ENCODE results near the gene C2orf76.
"Not testable (repeated sequence)": the region's sequence is repeated elsewhere in the genome, so short reads cannot be mapped to it uniquely, and the experiment has no call there.

Gene C2orf76

GRCh38 chr2:119405151-119405550, 38.5 kb upstream of the C2orf76 start:
- H3K4me3 ChIP-seq (ENCODE audit: control insufficient read depth in 1 of 7, extremely low read depth in 1 of 7, insufficient read depth in 4 of 7, low read depth in 2 of 7, low read length in 6 of 7), result no peak overlapping the region
- no peak for DNase-seq
- no peaks in the 10 kb centered on the region for H3K36me3 ChIP-seq (ENCODE audit: control insufficient read depth in 4 of 4, insufficient read depth in 4 of 4, low read length in 3 of 4)
- H3K27me3 ChIP-seq (replicated peaks in 2 of 5; ENCODE audit: control insufficient read depth in 4 of 5, insufficient read depth in 5 of 5, low read length in 4 of 5), result no peaks in the 10 kb centered on the region
- ChIA-PET POLR2A (no interaction called here), CTCF (interaction anchor here (1.3 to 3.5 kb wide), 7 partner anchors 8 to 256 kb away, joined by 3 to 13 read pairs (median 5); no protein-coding TSS in a partner anchor)
- WGBS (ENCODE audit: insufficient coverage), result 100% methylated on average over 1 of the region's 2 CpGs
- H3K9me3 ChIP-seq (ENCODE audit: control extremely low read depth in 1 of 5, control insufficient read depth in 4 of 5, insufficient read depth in 2 of 5, low read depth in 1 of 5, low read length in 4 of 5), result no peaks in the 10 kb centered on the region
- H3K27ac ChIP-seq (ENCODE audit: insufficient read depth in 1 of 2, low read depth in 1 of 2, low read length in 2 of 2, poor library complexity in 1 of 2, severe bottlenecking in 2 of 2), result no peak overlapping the region
- no peaks in the 10 kb centered on the region for H3K4me1 ChIP-seq (ENCODE audit: control extremely low read depth in 1 of 4, control insufficient read depth in 4 of 4, insufficient read depth in 4 of 4, low read length in 3 of 4)

GRCh38 chr2:119403618-119404017, 37.0 kb upstream of the C2orf76 start:
- H3K4me1 ChIP-seq (ENCODE audit: control extremely low read depth in 1 of 4, control insufficient read depth in 4 of 4, insufficient read depth in 4 of 4, low read length in 3 of 4); H3K36me3 ChIP-seq (ENCODE audit: control insufficient read depth in 4 of 4, insufficient read depth in 4 of 4, low read length in 3 of 4); H3K27me3 ChIP-seq (replicated peaks in 2 of 5; ENCODE audit: control insufficient read depth in 4 of 5, insufficient read depth in 5 of 5, low read length in 4 of 5); H3K9me3 ChIP-seq (ENCODE audit: control extremely low read depth in 1 of 5, control insufficient read depth in 4 of 5, insufficient read depth in 2 of 5, low read depth in 1 of 5, low read length in 4 of 5); H3K27ac ChIP-seq (ENCODE audit: insufficient read depth in 1 of 2, low read depth in 1 of 2, low read length in 2 of 2, poor library complexity in 1 of 2, severe bottlenecking in 2 of 2); H3K4me3 ChIP-seq (ENCODE audit: control insufficient read depth in 1 of 7, extremely low read depth in 1 of 7, insufficient read depth in 4 of 7, low read depth in 2 of 7, low read length in 6 of 7); POLR2A ChIA-PET; DNase-seq: not testable (repeated sequence)
- WGBS (ENCODE audit: insufficient coverage), result 92% methylated on average over 10 of the region's 12 CpGs
- CTCF ChIA-PET, result interaction anchor here (1.0 to 1.4 kb wide), 3 partner anchors 19 to 257 kb away, joined by 3 to 5 read pairs (median 3); no protein-coding TSS in a partner anchor

GRCh38 chr2:119402645-119403560, 36.3 kb upstream of the C2orf76 start:
- ChIA-PET POLR2A (no interaction called here), CTCF (interaction anchor here (1.0 kb wide), 1 partner anchor 73 kb away, joined by 5 read pairs; no protein-coding TSS in a partner anchor)
- no peak for DNase-seq
- H3K4me3 ChIP-seq (ENCODE audit: control insufficient read depth in 1 of 7, extremely low read depth in 1 of 7, insufficient read depth in 4 of 7, low read depth in 2 of 7, low read length in 6 of 7), result no peak overlapping the region
- WGBS (ENCODE audit: insufficient coverage), result 96% methylated on average over 9 of the region's 10 CpGs
- H3K27me3 ChIP-seq (replicated peaks in 2 of 5; ENCODE audit: control insufficient read depth in 4 of 5, insufficient read depth in 5 of 5, low read length in 4 of 5), result no peaks in the 10 kb centered on the region
- no peaks in the 10 kb centered on the region for H3K36me3 ChIP-seq (ENCODE audit: control insufficient read depth in 4 of 4, insufficient read depth in 4 of 4, low read length in 3 of 4)
- no peak overlapping the region for H3K27ac ChIP-seq (ENCODE audit: insufficient read depth in 1 of 2, low read depth in 1 of 2, low read length in 2 of 2, poor library complexity in 1 of 2, severe bottlenecking in 2 of 2)
- H3K4me1 ChIP-seq (ENCODE audit: control extremely low read depth in 1 of 4, control insufficient read depth in 4 of 4, insufficient read depth in 4 of 4, low read length in 3 of 4), result peaks cover 0 to 4% (median 0%) of the 10 kb centered on the region in 4 experiments
- no peaks in the 10 kb centered on the region for H3K9me3 ChIP-seq (ENCODE audit: control extremely low read depth in 1 of 5, control insufficient read depth in 4 of 5, insufficient read depth in 2 of 5, low read depth in 1 of 5, low read length in 4 of 5)

- Histone ChIP-seq H3K9me3 (ENCODE audit: control extremely low read depth in 1 of 5, control insufficient read depth in 4 of 5, insufficient read depth in 2 of 5, low read depth in 1 of 5, low read length in 4 of 5) (no peaks in the 10 kb centered on the region), H3K27me3 (replicated peaks in 2 of 5; ENCODE audit: control insufficient read depth in 4 of 5, insufficient read depth in 5 of 5, low read length in 4 of 5) (no peaks in the 10 kb centered on the region), H3K4me1 (ENCODE audit: control extremely low read depth in 1 of 4, control insufficient read depth in 4 of 4, insufficient read depth in 4 of 4, low read length in 3 of 4) (peaks cover 0 to 4% (median 0%) of the 10 kb centered on the region in 4 experiments), H3K27ac (ENCODE audit: insufficient read depth in 1 of 2, low read depth in 1 of 2, low read length in 2 of 2, poor library complexity in 1 of 2, severe bottlenecking in 2 of 2) (no peak overlapping the region), H3K4me3 (ENCODE audit: control insufficient read depth in 1 of 7, extremely low read depth in 1 of 7, insufficient read depth in 4 of 7, low read depth in 2 of 7, low read length in 6 of 7) (no peak overlapping the region), H3K36me3 (ENCODE audit: control insufficient read depth in 4 of 4, insufficient read depth in 4 of 4, low read length in 3 of 4) (no peaks in the 10 kb centered on the region)
- 97% methylated on average over 5 of the region's 5 CpGs for WGBS (ENCODE audit: insufficient coverage)
- no peak for DNase-seq
- ChIA-PET CTCF (no interaction called here), POLR2A (no interaction called here)
Observed at GRCh38 chr2:119402106-119402505, 35.5 kb upstream of the C2orf76 start.

GRCh38 chr2:119397196-119397595, 30.6 kb upstream of the C2orf76 start:
- H3K27me3 ChIP-seq (replicated peaks in 2 of 5; ENCODE audit: control insufficient read depth in 4 of 5, insufficient read depth in 5 of 5, low read length in 4 of 5), result no peaks in the 10 kb centered on the region
- WGBS (ENCODE audit: insufficient coverage), result 96% methylated on average over 6 of the region's 6 CpGs
- no peak overlapping the region for H3K4me3 ChIP-seq (ENCODE audit: control insufficient read depth in 1 of 7, extremely low read depth in 1 of 7, insufficient read depth in 4 of 7, low read depth in 2 of 7, low read length in 6 of 7)
- ChIA-PET CTCF (interaction anchor here (1.7 kb wide), 1 partner anchor 8 kb away, joined by 6 read pairs; no protein-coding TSS in a partner anchor), POLR2A (no interaction called here)
- DNase-seq, result no peak
- H3K4me1 ChIP-seq (ENCODE audit: control extremely low read depth in 1 of 4, control insufficient read depth in 4 of 4, insufficient read depth in 4 of 4, low read length in 3 of 4), result peaks cover 0 to 4% (median 0%) of the 10 kb centered on the region in 4 experiments
- no peaks in the 10 kb centered on the region for H3K36me3 ChIP-seq (ENCODE audit: control insufficient read depth in 4 of 4, insufficient read depth in 4 of 4, low read length in 3 of 4)
- no peak overlapping the region for H3K27ac ChIP-seq (ENCODE audit: insufficient read depth in 1 of 2, low read depth in 1 of 2, low read length in 2 of 2, poor library complexity in 1 of 2, severe bottlenecking in 2 of 2)
- no peaks in the 10 kb centered on the region for H3K9me3 ChIP-seq (ENCODE audit: control extremely low read depth in 1 of 5, control insufficient read depth in 4 of 5, insufficient read depth in 2 of 5, low read depth in 1 of 5, low read length in 4 of 5)

- ChIA-PET POLR2A (no interaction called here), CTCF (no interaction called here)
- no peaks in the 10 kb centered on the region for H3K36me3 ChIP-seq (ENCODE audit: control insufficient read depth in 4 of 4, insufficient read depth in 4 of 4, low read length in 3 of 4)
- DNase-seq, result no peak
- no peak overlapping the region for H3K27ac ChIP-seq (ENCODE audit: insufficient read depth in 1 of 2, low read depth in 1 of 2, low read length in 2 of 2, poor library complexity in 1 of 2, severe bottlenecking in 2 of 2)
- 100% methylated on average over 1 of the region's 3 CpGs for WGBS (ENCODE audit: insufficient coverage)
- no peaks in the 10 kb centered on the region for H3K27me3 ChIP-seq (replicated peaks in 2 of 5; ENCODE audit: control insufficient read depth in 4 of 5, insufficient read depth in 5 of 5, low read length in 4 of 5)
- H3K4me3 ChIP-seq (ENCODE audit: control insufficient read depth in 1 of 7, extremely low read depth in 1 of 7, insufficient read depth in 4 of 7, low read depth in 2 of 7, low read length in 6 of 7), result no peak overlapping the region
- peaks cover 3 to 14% (median 8%) of the 10 kb centered on the region in 4 experiments for H3K4me1 ChIP-seq (ENCODE audit: control extremely low read depth in 1 of 4, control insufficient read depth in 4 of 4, insufficient read depth in 4 of 4, low read length in 3 of 4)
- H3K9me3 ChIP-seq (ENCODE audit: control extremely low read depth in 1 of 5, control insufficient read depth in 4 of 5, insufficient read depth in 2 of 5, low read depth in 1 of 5, low read length in 4 of 5), result no peaks in the 10 kb centered on the region
Observed at GRCh38 chr2:119393971-119394748, 27.5 kb upstream of the C2orf76 start.

Data from common myeloid progenitor, CD34-positive (primary cell).